ENCODE results near the gene ENTPD1.

Gene ENTPD1

DNA sequence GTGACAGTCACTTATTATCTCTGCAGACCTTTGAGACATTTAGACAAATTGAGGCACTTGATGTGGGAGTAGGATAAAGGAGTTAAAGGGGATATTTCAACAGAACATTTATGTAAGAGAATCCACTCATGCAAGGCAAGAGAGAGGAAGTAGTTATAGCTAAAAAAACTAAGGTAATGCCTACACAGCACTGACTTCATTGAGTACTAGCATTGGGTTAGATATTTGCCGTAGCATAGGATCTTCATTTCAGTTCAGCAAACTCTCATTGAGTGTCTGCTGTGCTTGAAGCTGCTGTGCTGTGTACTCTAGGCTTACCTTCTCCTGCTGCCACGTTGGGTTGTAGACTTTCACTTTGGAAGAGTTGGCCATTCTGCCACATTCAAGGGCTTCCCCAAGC lies 10.5 kb upstream of the ENTPD1 start:
- no peak overlapping the region for H2BK12ac ChIP-seq (ENCODE audit: low read length)
- H4K91ac ChIP-seq (ENCODE audit: low read depth, low read length, poor library complexity), result no peak overlapping the region
- no peak overlapping the region for H2BK15ac ChIP-seq (ENCODE audit: low read length)
- no peaks in the 10 kb centered on the region for H3K79me1 ChIP-seq (ENCODE audit: low read depth, low read length)
- H3K9me3 ChIP-seq (replicated peaks in 1 of 2; ENCODE audit: control insufficient read depth in 2 of 2, insufficient read depth in 1 of 2, low read depth in 1 of 2, low read length in 2 of 2), result no peaks in the 10 kb centered on the region
- H3K4ac ChIP-seq (ENCODE audit: low read length), result no peak overlapping the region
- H2BK120ac ChIP-seq (ENCODE audit: low read depth, low read length), result no peak overlapping the region
- H3K4me2 ChIP-seq (ENCODE audit: insufficient read depth, low read length, poor library complexity, severe bottlenecking), result no peak overlapping the region
- no peaks in the 10 kb centered on the region for H3K4me1 ChIP-seq (ENCODE audit: control insufficient read depth in 2 of 2, insufficient read depth in 1 of 2, low read depth in 1 of 2, low read length in 2 of 2)
- no peak for DNase-seq (ENCODE audit: low spot score)
- H3K36me3 ChIP-seq (replicated peaks in 1 of 2; ENCODE audit: control insufficient read depth in 2 of 2, insufficient read depth in 2 of 2, low read length in 2 of 2), result no peaks in the 10 kb centered on the region
- WGBS, 2 donors (ENCODE audit: extremely low coverage in 2 of 2, insufficient read length in 2 of 2, insufficient replicate concordance in 1 of 2), result no CpG with 5 or more reads among the region's 2 CpGs
- H3K23ac ChIP-seq (ENCODE audit: low read depth, low read length, poor library complexity), result no peak overlapping the region
- H3K4me3 ChIP-seq (ENCODE audit: low read length in 2 of 2), result no peak overlapping the region
- H3K27ac ChIP-seq (replicated peaks; ENCODE audit: low read length), result no peak overlapping the region
- no peak overlapping the region for H2AFZ ChIP-seq (ENCODE audit: low read length)
- no peak overlapping the region for H3K9ac ChIP-seq (ENCODE audit: low read depth, low read length, poor library complexity)
- no peak overlapping the region for H3K14ac ChIP-seq (ENCODE audit: low read length)
- no peak overlapping the region for H4K8ac ChIP-seq (ENCODE audit: low read depth, low read length)
- no peak overlapping the region for H2BK5ac ChIP-seq (ENCODE audit: low read length)
- H2AK5ac ChIP-seq (ENCODE audit: low read depth, low read length), result no peak overlapping the region
- no peak overlapping the region for H3K18ac ChIP-seq (ENCODE audit: low read length)
- no peaks in the 10 kb centered on the region for H3K27me3 ChIP-seq (ENCODE audit: control insufficient read depth in 3 of 3, insufficient read depth in 3 of 3, low read depth in 1 of 3, low read length in 3 of 3)

DNA sequence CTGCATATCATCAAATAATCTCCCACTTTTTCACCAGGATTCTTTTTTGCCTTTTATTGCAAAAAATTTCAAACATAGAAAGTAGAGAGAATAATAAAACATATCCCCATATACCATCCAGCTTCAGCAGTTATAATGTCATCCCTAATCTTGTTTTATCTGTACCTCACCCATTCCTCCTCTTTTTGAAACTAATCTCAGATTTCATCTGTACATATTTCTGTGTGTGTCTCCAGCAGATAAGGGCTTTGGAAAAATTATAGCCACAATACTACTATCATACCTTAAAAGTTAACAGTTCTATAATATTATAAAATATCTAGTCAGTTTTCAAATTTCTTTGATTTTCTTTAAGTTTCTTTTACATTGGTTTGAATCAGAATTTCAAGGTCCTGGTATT lies 7.6 kb upstream of the ENTPD1 start:
- no peak for DNase-seq (ENCODE audit: low spot score)
- no peak overlapping the region for H3K23ac ChIP-seq (ENCODE audit: low read depth, low read length, poor library complexity)

DNA sequence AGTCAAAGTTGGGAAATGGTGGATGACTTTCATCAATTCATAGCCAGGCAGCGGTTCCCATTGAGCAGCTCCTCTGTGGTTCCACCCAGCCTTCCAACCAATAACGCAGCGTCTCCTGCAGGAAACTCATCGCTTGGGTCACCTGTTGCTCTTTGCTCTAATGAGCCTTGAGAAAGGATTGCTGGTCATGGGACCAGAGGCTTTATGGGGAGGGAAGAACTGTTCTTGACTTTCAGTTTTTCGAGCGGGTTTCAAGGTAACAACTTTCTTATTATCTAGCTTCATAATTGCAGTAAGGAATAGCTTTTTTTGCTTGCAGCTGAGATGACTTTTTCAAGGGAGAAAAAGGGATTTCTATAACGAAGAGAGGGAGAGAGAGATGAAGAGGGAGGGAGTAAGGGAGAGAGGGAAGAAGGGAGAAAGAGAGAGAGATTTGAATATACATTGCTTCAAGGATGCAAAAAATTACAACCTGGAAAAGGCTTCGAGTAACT lies 405 bp upstream of the ENTPD1 start:
- Histone ChIP-seq H3K79me1 (ENCODE audit: low read depth, low read length) (no peaks in the 10 kb centered on the region), H2BK120ac (ENCODE audit: low read depth, low read length) (no peak overlapping the region), H3K18ac (ENCODE audit: low read length) (no peak overlapping the region), H2BK15ac (ENCODE audit: low read length) (no peak overlapping the region), H3K23ac (ENCODE audit: low read depth, low read length, poor library complexity) (no peak overlapping the region), H3K27ac (replicated peaks; ENCODE audit: low read length) (no peak overlapping the region), H2BK5ac (ENCODE audit: low read length) (no peak overlapping the region), H3K4ac (ENCODE audit: low read length) (no peak overlapping the region), H3K4me2 (ENCODE audit: insufficient read depth, low read length, poor library complexity, severe bottlenecking) (peak overlapping the region; percentile 32), H3K4me3 (ENCODE audit: low read length in 2 of 2) (no peak overlapping the region), H3K9me3 (replicated peaks in 1 of 2; ENCODE audit: control insufficient read depth in 2 of 2, insufficient read depth in 1 of 2, low read depth in 1 of 2, low read length in 2 of 2) (no peaks in the 10 kb centered on the region), H3K36me3 (replicated peaks in 1 of 2; ENCODE audit: control insufficient read depth in 2 of 2, insufficient read depth in 2 of 2, low read length in 2 of 2) (no peaks in the 10 kb centered on the region), H4K8ac (ENCODE audit: low read depth, low read length) (no peak overlapping the region), H3K4me1 (ENCODE audit: control insufficient read depth in 2 of 2, insufficient read depth in 1 of 2, low read depth in 1 of 2, low read length in 2 of 2) (peaks cover 5 to 8% of the 10 kb centered on the region in 2 donors), H2AK5ac (ENCODE audit: low read depth, low read length) (no peak overlapping the region), H4K91ac (ENCODE audit: low read depth, low read length, poor library complexity) (no peak overlapping the region), H2BK12ac (ENCODE audit: low read length) (no peak overlapping the region), H3K9ac (ENCODE audit: low read depth, low read length, poor library complexity) (no peak overlapping the region), H2AFZ (ENCODE audit: low read length) (peak overlapping the region; percentile 78), H3K14ac (ENCODE audit: low read length) (no peak overlapping the region), H3K27me3 (ENCODE audit: control insufficient read depth in 3 of 3, insufficient read depth in 3 of 3, low read depth in 1 of 3, low read length in 3 of 3) (peaks cover 0 to 7% (median 0%) of the 10 kb centered on the region in 3 experiments)
- DNase-seq (ENCODE audit: low spot score), result no peak
- 100% methylated on average over 1 of the region's 8 CpGs; no CpG with 5 or more reads in 1 of the 2 donors for WGBS, 2 donors (ENCODE audit: extremely low coverage in 2 of 2, insufficient read length in 2 of 2, insufficient replicate concordance in 1 of 2)

More for the DNA sequence above, 7.6 kb upstream of the ENTPD1 start:
- Histone ChIP-seq H2BK120ac (ENCODE audit: low read depth, low read length) (no peak overlapping the region), H3K4me2 (ENCODE audit: insufficient read depth, low read length, poor library complexity, severe bottlenecking) (no peak overlapping the region), H3K36me3 (replicated peaks in 1 of 2; ENCODE audit: control insufficient read depth in 2 of 2, insufficient read depth in 2 of 2, low read length in 2 of 2) (no peaks in the 10 kb centered on the region), H3K4ac (ENCODE audit: low read length) (no peak overlapping the region), H2AK5ac (ENCODE audit: low read depth, low read length) (no peak overlapping the region), H3K18ac (ENCODE audit: low read length) (no peak overlapping the region), H3K4me3 (ENCODE audit: low read length in 2 of 2) (no peak overlapping the region), H3K9ac (ENCODE audit: low read depth, low read length, poor library complexity) (no peak overlapping the region), H3K27ac (replicated peaks; ENCODE audit: low read length) (no peak overlapping the region), H3K9me3 (replicated peaks in 1 of 2; ENCODE audit: control insufficient read depth in 2 of 2, insufficient read depth in 1 of 2, low read depth in 1 of 2, low read length in 2 of 2) (no peaks in the 10 kb centered on the region), H2BK12ac (ENCODE audit: low read length) (no peak overlapping the region), H3K4me1 (ENCODE audit: control insufficient read depth in 2 of 2, insufficient read depth in 1 of 2, low read depth in 1 of 2, low read length in 2 of 2) (no peaks in the 10 kb centered on the region), H3K79me1 (ENCODE audit: low read depth, low read length) (no peaks in the 10 kb centered on the region), H2BK5ac (ENCODE audit: low read length) (no peak overlapping the region), H3K14ac (ENCODE audit: low read length) (no peak overlapping the region), H2AFZ (ENCODE audit: low read length) (no peak overlapping the region), H4K8ac (ENCODE audit: low read depth, low read length) (no peak overlapping the region), H3K27me3 (ENCODE audit: control insufficient read depth in 3 of 3, insufficient read depth in 3 of 3, low read depth in 1 of 3, low read length in 3 of 3) (no peaks in the 10 kb centered on the region), H2BK15ac (ENCODE audit: low read length) (no peak overlapping the region), H4K91ac (ENCODE audit: low read depth, low read length, poor library complexity) (no peak overlapping the region)

DNA sequence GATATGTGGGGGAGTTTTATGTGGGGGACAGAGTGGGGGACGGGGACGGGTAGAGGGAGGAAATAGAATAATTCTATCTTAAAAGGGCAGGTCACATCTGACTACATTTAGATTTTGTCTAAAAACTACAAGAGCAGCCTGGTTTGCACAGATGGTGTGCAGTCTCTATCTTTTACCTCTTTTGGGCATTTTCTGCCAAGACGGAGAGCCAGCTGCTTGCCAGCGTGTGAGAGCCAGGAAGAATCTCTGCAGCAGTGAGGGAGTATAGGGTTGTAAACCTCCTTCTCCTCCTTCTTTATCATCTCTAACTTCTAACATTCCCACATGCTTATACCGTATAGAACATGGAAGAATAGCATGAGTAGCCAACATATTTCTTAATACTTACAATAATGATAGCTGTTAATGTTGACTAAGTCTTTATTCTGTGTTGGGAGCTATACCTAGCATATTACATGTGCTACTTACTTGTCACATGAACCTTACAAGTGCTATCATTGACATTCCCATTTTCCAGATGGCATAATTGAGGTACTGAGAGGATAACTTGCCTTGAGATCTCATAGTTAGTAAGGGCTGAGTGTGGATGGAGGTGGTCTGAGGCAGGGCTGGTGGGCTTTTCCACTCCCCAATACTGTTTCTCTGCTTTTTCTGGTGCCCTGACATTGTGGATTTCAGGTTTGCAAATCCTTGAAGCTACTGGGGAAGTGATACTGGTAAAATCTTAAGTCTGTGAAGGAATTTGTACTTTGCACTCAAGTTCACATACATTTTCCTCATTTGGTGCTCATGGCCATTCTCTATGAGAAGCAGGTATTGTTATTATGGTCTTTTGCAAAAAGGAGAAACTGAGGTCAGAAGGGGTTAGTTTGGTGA lies 1.1 kb downstream of the ENTPD1 start:
- H4K91ac ChIP-seq (ENCODE audit: low read depth, low read length, poor library complexity), result no peak overlapping the region
- no peak for DNase-seq (ENCODE audit: low spot score)
- H2AFZ ChIP-seq (ENCODE audit: low read length), result peak overlapping the region; percentile 78
- no peak overlapping the region for H3K4me3 ChIP-seq (ENCODE audit: low read length in 2 of 2)
- H3K79me1 ChIP-seq (ENCODE audit: low read depth, low read length), result no peaks in the 10 kb centered on the region
- no peaks in the 10 kb centered on the region for H3K36me3 ChIP-seq (replicated peaks in 1 of 2; ENCODE audit: control insufficient read depth in 2 of 2, insufficient read depth in 2 of 2, low read length in 2 of 2)
- H3K27me3 ChIP-seq (ENCODE audit: control insufficient read depth in 3 of 3, insufficient read depth in 3 of 3, low read depth in 1 of 3, low read length in 3 of 3), result peaks cover 0 to 7% (median 0%) of the 10 kb centered on the region in 3 experiments
- H3K4me1 ChIP-seq (ENCODE audit: control insufficient read depth in 2 of 2, insufficient read depth in 1 of 2, low read depth in 1 of 2, low read length in 2 of 2), result peaks cover 5 to 8% of the 10 kb centered on the region in 2 donors
- no peak overlapping the region for H3K4me2 ChIP-seq (ENCODE audit: insufficient read depth, low read length, poor library complexity, severe bottlenecking)
- no peak overlapping the region for H3K18ac ChIP-seq (ENCODE audit: low read length)
- H2BK15ac ChIP-seq (ENCODE audit: low read length), result no peak overlapping the region
- H3K23ac ChIP-seq (ENCODE audit: low read depth, low read length, poor library complexity), result no peak overlapping the region
- WGBS, 2 donors (ENCODE audit: extremely low coverage in 2 of 2, insufficient read length in 2 of 2, insufficient replicate concordance in 1 of 2), result no CpG with 5 or more reads among the region's 5 CpGs
- no peak overlapping the region for H4K8ac ChIP-seq (ENCODE audit: low read depth, low read length)
- H3K9me3 ChIP-seq (replicated peaks in 1 of 2; ENCODE audit: control insufficient read depth in 2 of 2, insufficient read depth in 1 of 2, low read depth in 1 of 2, low read length in 2 of 2), result no peaks in the 10 kb centered on the region
- no peak overlapping the region for H2AK5ac ChIP-seq (ENCODE audit: low read depth, low read length)
- no peak overlapping the region for H2BK120ac ChIP-seq (ENCODE audit: low read depth, low read length)
- H2BK12ac ChIP-seq (ENCODE audit: low read length), result no peak overlapping the region
- no peak overlapping the region for H3K4ac ChIP-seq (ENCODE audit: low read length)
- no peak overlapping the region for H3K14ac ChIP-seq (ENCODE audit: low read length)
- H3K27ac ChIP-seq (replicated peaks; ENCODE audit: low read length), result no peak overlapping the region
- no peak overlapping the region for H3K9ac ChIP-seq (ENCODE audit: low read depth, low read length, poor library complexity)
- H2BK5ac ChIP-seq (ENCODE audit: low read length), result no peak overlapping the region
